Measurements from ENCODE around the gene CFAP46. TPM values are rescaled to one million over a fixed set of nuclear protein-coding genes. Genes with fewer than 3 reads are reported as not detected.

The CFAP46 gene
- total RNA-seq, 2 experiments from 2014 or later: not detected

DNA sequence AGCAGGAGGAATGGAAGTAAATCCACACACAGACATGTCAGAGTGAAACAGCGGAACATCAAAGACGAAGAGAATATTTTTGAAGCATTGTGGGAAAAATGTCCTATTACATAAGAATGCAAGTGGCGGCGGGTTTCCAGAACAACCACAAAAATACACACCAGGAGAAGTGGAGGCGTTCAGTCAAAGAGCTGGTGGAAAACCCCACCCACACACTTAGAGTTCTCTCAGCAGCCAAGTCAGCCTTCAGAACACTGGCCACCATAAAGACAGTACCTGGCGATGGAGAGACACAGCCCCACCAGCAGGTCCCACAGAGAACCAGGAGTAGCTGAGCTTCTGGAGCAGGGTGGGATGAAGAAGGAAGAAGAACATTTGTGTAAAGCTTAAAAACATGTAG, 180.1 kb downstream of the CFAP46 start:
- no peak for DNase-seq
- H3K36me3 ChIP-seq (ENCODE audit: insufficient read depth, low read length): peaks cover 12% of the 10 kb centered on the region
- Mint-ChIP-seq H3K9me3 (no peaks in the 10 kb centered on the region), H3K36me3 (ENCODE audit: low read depth) (peaks cover 14% of the 10 kb centered on the region), H3K4me3 (no peak overlapping the region), H3K27ac (no peak overlapping the region), H3K27me3 (no peaks in the 10 kb centered on the region), H3K4me1 (ENCODE audit: low read depth) (peaks cover 10% of the 10 kb centered on the region)
- no peak overlapping the region for H3K4me3 ChIP-seq (ENCODE audit: low read length)
- CTCF ChIA-PET: no interaction called here
- POLR2A ChIA-PET: no interaction called here
- peaks cover 4% of the 10 kb centered on the region for H3K4me1 ChIP-seq (ENCODE audit: insufficient read depth, low read length)
- no peak for ATAC-seq (ENCODE audit: poor library complexity)
- intact Hi-C loops (cut with DNase I, micrococcal nuclease): no loop called here
- H3K27ac ChIP-seq (ENCODE audit: low read depth in 1 of 2, low read length in 2 of 2): no peak overlapping the region
- TF ChIP-seq, protein P1, sequence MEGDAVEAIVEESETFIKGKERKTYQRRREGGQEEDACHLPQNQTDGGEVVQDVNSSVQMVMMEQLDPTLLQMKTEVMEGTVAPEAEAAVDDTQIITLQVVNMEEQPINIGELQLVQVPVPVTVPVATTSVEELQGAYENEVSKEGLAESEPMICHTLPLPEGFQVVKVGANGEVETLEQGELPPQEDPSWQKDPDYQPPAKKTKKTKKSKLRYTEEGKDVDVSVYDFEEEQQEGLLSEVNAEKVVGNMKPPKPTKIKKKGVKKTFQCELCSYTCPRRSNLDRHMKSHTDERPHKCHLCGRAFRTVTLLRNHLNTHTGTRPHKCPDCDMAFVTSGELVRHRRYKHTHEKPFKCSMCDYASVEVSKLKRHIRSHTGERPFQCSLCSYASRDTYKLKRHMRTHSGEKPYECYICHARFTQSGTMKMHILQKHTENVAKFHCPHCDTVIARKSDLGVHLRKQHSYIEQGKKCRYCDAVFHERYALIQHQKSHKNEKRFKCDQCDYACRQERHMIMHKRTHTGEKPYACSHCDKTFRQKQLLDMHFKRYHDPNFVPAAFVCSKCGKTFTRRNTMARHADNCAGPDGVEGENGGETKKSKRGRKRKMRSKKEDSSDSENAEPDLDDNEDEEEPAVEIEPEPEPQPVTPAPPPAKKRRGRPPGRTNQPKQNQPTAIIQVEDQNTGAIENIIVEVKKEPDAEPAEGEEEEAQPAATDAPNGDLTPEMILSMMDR (IDR thresholded peaks at IDR 0.05): no peak
- H3K27me3 ChIP-seq (ENCODE audit: control insufficient read depth in 1 of 2, insufficient read depth in 2 of 2, low read length in 2 of 2): no peaks in the 10 kb centered on the region
- H3K9me3 ChIP-seq (ENCODE audit: control insufficient read depth in 1 of 2, insufficient read depth in 1 of 2, low read length in 2 of 2): peaks cover 0 to 8% of the 10 kb centered on the region in 2 experiments

DNA sequence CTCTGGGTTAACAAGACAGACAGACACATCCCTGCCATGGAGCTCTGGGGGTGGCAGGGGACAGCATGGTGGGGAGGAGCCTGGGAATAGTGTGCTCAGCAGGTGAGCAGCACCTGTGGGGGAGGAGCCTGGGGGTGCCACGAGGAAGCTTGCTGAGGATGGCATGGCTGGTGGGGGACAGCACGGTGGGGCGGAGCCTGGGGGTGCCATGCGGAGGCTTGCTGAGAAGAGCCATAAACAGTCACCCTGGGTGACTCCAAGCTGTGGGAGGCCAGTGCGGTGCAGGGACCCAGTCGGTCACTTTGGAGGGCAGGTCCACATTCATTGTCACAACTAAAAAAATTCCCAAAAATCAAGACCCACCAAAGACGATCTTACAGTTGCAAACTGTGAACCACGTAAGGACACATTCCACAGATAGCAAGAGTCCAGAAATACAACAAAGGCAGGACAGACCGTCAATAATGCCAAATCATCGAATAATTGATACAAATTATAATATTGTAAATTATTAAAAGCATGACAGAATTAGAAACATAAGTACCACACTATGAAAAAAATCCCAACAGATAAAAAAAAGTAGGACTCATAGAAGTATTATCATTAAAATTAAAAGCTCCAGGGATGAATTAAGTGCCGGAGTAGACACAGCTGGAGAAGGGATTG, 180.8 kb downstream of the CFAP46 start:
- DNase-seq (no peak), ATAC-seq (ENCODE audit: poor library complexity) (no peak)
- ChIA-PET CTCF (no interaction called here), POLR2A (no interaction called here)
- no peak overlapping the region for H3K27ac Mint-ChIP-seq
- peaks cover 18% of the 10 kb centered on the region for H3K36me3 Mint-ChIP-seq (ENCODE audit: low read depth)
- TF ChIP-seq, protein P1 (IDR thresholded peaks at IDR 0.05): no peak
- Histone ChIP-seq H3K27ac (ENCODE audit: low read depth in 1 of 2, low read length in 2 of 2) (no peak overlapping the region), H3K36me3 (ENCODE audit: insufficient read depth, low read length) (peaks cover 15% of the 10 kb centered on the region), H3K4me3 (ENCODE audit: low read length) (no peak overlapping the region), H3K9me3 (ENCODE audit: control insufficient read depth in 1 of 2, insufficient read depth in 1 of 2, low read length in 2 of 2) (peaks cover 0 to 13% of the 10 kb centered on the region in 2 experiments), H3K4me1 (ENCODE audit: insufficient read depth, low read length) (peaks cover 4% of the 10 kb centered on the region), H3K27me3 (ENCODE audit: control insufficient read depth in 1 of 2, insufficient read depth in 2 of 2, low read length in 2 of 2) (no peaks in the 10 kb centered on the region)
- intact Hi-C loops (cut with DNase I, micrococcal nuclease): no loop called here
- H3K27me3 Mint-ChIP-seq: no peaks in the 10 kb centered on the region
- H3K4me1 Mint-ChIP-seq (ENCODE audit: low read depth): peaks cover 10% of the 10 kb centered on the region
- no peaks in the 10 kb centered on the region for H3K9me3 Mint-ChIP-seq
- no peak overlapping the region for H3K4me3 Mint-ChIP-seq

DNA sequence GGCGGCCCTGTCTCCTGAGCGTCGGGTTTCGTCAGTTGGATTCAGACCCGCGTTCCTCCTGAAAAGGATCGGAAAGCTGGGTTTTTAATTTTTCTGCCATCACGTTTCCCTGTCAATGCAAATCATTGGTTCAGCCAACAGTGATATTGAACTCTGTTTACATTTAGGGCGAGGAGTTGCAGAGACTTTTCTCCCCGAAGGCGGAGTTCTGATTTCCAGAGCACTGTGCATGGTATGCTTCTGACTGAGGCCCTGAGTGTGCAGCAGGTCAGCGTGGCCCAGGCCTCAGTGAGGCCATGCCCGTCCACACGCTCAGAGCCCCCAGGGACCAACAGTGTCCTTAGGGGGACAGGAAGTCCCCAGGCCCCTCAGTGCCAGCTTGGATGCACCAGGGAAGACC, 183.5 kb downstream of the CFAP46 start:
- Histone ChIP-seq H3K4me3 (ENCODE audit: low read length) (no peak overlapping the region), H3K27ac (ENCODE audit: low read depth in 1 of 2, low read length in 2 of 2) (no peak overlapping the region), H3K36me3 (ENCODE audit: insufficient read depth, low read length) (peaks cover 31% of the 10 kb centered on the region), H3K4me1 (ENCODE audit: insufficient read depth, low read length) (peaks cover 4% of the 10 kb centered on the region), H3K9me3 (ENCODE audit: control insufficient read depth in 1 of 2, insufficient read depth in 1 of 2, low read length in 2 of 2) (peaks cover 0 to 24% of the 10 kb centered on the region in 2 experiments), H3K27me3 (ENCODE audit: control insufficient read depth in 1 of 2, insufficient read depth in 2 of 2, low read length in 2 of 2) (no peaks in the 10 kb centered on the region)
- Mint-ChIP-seq H3K4me3 (no peak overlapping the region), H3K27me3 (no peaks in the 10 kb centered on the region), H3K4me1 (ENCODE audit: low read depth) (peaks cover 10% of the 10 kb centered on the region), H3K36me3 (ENCODE audit: low read depth) (peaks cover 33% of the 10 kb centered on the region), H3K27ac (no peak overlapping the region), H3K9me3 (peaks cover 5% of the 10 kb centered on the region)
- ATAC-seq (ENCODE audit: poor library complexity) (no peak), DNase-seq (no peak)
- intact Hi-C loops (cut with DNase I, micrococcal nuclease): no loop called here
- TF ChIP-seq, protein P1 (IDR thresholded peaks at IDR 0.05): no peak
- ChIA-PET CTCF (no interaction called here), POLR2A (no interaction called here)

Other genes starting within 250 kb of the CFAP46 start
- gene NKX6-2, start 156.4 kb downstream of the CFAP46 start, total RNA-seq: not detected
- not detected for gene ADGRA1, start 145.4 kb upstream of the CFAP46 start, total RNA-seq
- gene KNDC1, start 217.6 kb upstream of the CFAP46 start, total RNA-seq: not detected